ENCODE measurements around the gene EDEM1.
"Not testable (repeated sequence)": the region's sequence is repeated elsewhere in the genome, so short reads cannot be mapped to it uniquely, and the experiment has no call there.

The EDEM1 gene

GRCh38 chr3:5232570-5232969 lies 45.1 kb downstream of the EDEM1 start:
- no peak for DNase-seq (ENCODE audit: low read depth)

- DNase-seq (ENCODE audit: low read depth), result no peak
Measured at GRCh38 chr3:5233026-5233425, 45.5 kb downstream of the EDEM1 start.

- DNase-seq (ENCODE audit: low read depth), result no peak
Measured at GRCh38 chr3:5235655-5236054, 48.1 kb downstream of the EDEM1 start.

- DNase-seq (ENCODE audit: low read depth), result no peak
Measured at GRCh38 chr3:5238545-5238944, 51.0 kb downstream of the EDEM1 start.

GRCh38 chr3:5239602-5240001 lies 52.1 kb downstream of the EDEM1 start:
- DNase-seq (ENCODE audit: low read depth), result no peak

- DNase-seq (ENCODE audit: low read depth), result no peak
Measured at GRCh38 chr3:5240740-5241139, 53.2 kb downstream of the EDEM1 start.

- not testable (repeated sequence) for DNase-seq (ENCODE audit: low read depth)
Measured at GRCh38 chr3:5242785-5243184, 55.3 kb downstream of the EDEM1 start.

GRCh38 chr3:5245927-5246326 lies 58.4 kb downstream of the EDEM1 start:
- DNase-seq (ENCODE audit: low read depth), result no peak

- DNase-seq (ENCODE audit: low read depth), result no peak
Measured at GRCh38 chr3:5248822-5249221, 61.3 kb downstream of the EDEM1 start.

- DNase-seq (ENCODE audit: low read depth), result no peak
Measured at GRCh38 chr3:5250467-5251195, 63.1 kb downstream of the EDEM1 start.

GRCh38 chr3:5251196-5251583 lies 63.7 kb downstream of the EDEM1 start:
- DNase-seq (ENCODE audit: low read depth), result no peak

GRCh38 chr3:5252131-5252530 lies 64.6 kb downstream of the EDEM1 start:
- DNase-seq (ENCODE audit: low read depth), result no peak

GRCh38 chr3:5254281-5255048 lies 67.0 kb downstream of the EDEM1 start:
- DNase-seq (ENCODE audit: low read depth), result no peak

- no peak for DNase-seq (ENCODE audit: low read depth)
Measured at GRCh38 chr3:5255404-5256344, 68.2 kb downstream of the EDEM1 start.

GRCh38 chr3:5258526-5258925 lies 71.0 kb downstream of the EDEM1 start:
- DNase-seq (ENCODE audit: low read depth), result no peak

GRCh38 chr3:5260992-5261501 lies 73.5 kb downstream of the EDEM1 start:
- no peak for DNase-seq (ENCODE audit: low read depth)

GRCh38 chr3:5262507-5262906 lies 75.0 kb downstream of the EDEM1 start:
- DNase-seq (ENCODE audit: low read depth), result no peak

GRCh38 chr3:5264093-5264600 lies 76.6 kb downstream of the EDEM1 start:
- DNase-seq (ENCODE audit: low read depth), result no peak

GRCh38 chr3:5264896-5265770 lies 77.6 kb downstream of the EDEM1 start:
- DNase-seq (ENCODE audit: low read depth), result no peak

- no peak for DNase-seq (ENCODE audit: low read depth)
Measured at GRCh38 chr3:5267252-5267651, 79.7 kb downstream of the EDEM1 start.

- DNase-seq (ENCODE audit: low read depth), result no peak
Measured at GRCh38 chr3:5267889-5268288, 80.4 kb downstream of the EDEM1 start.
